ENCODE results near the gene TMPO.
"Not testable (repeated sequence)": the region's sequence is repeated elsewhere in the genome, so short reads cannot be mapped to it uniquely, and the experiment has no call there.

The TMPO gene, protein sequence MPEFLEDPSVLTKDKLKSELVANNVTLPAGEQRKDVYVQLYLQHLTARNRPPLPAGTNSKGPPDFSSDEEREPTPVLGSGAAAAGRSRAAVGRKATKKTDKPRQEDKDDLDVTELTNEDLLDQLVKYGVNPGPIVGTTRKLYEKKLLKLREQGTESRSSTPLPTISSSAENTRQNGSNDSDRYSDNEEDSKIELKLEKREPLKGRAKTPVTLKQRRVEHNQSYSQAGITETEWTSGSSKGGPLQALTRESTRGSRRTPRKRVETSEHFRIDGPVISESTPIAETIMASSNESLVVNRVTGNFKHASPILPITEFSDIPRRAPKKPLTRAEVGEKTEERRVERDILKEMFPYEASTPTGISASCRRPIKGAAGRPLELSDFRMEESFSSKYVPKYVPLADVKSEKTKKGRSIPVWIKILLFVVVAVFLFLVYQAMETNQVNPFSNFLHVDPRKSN

DNA sequence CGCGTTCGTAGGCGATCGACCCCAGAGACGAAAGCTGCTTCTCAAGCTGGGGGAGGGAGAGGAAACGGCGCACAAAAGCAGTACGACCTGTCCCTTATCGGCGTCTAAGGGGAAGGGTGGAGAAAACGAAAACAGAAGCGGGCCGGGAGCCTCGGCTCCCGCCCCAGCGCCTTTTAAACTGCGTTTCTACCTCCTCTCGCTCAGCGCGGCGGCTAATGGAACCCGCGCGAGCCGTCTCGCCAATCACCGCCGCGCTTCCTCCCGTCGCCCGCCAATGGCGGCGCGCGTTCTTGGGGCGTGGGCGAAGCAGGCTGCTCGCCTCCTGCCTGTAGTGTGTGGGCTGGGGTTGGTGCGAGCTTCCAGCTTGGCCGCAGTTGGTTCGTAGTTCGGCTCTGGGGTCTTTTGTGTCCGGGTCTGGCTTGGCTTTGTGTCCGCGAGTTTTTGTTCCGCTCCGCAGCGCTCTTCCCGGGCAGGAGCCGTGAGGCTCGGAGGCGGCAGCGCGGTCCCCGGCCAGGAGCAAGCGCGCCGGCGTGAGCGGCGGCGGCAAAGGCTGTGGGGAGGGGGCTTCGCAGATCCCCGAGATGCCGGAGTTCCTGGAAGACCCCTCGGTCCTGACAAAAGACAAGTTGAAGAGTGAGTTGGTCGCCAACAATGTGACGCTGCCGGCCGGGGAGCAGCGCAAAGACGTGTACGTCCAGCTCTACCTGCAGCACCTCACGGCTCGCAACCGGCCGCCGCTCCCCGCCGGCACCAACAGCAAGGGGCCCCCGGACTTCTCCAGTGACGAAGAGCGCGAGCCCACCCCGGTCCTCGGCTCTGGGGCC lies at the start of gene TMPO:
TMPO (plus strand) TSS at position 304 of the 824 bp plus-strand sequence; CDS start at position 582, 278 bp downstream.
- peak; percentile 84 for DNase-seq (ENCODE audit: low read depth)

DNA sequence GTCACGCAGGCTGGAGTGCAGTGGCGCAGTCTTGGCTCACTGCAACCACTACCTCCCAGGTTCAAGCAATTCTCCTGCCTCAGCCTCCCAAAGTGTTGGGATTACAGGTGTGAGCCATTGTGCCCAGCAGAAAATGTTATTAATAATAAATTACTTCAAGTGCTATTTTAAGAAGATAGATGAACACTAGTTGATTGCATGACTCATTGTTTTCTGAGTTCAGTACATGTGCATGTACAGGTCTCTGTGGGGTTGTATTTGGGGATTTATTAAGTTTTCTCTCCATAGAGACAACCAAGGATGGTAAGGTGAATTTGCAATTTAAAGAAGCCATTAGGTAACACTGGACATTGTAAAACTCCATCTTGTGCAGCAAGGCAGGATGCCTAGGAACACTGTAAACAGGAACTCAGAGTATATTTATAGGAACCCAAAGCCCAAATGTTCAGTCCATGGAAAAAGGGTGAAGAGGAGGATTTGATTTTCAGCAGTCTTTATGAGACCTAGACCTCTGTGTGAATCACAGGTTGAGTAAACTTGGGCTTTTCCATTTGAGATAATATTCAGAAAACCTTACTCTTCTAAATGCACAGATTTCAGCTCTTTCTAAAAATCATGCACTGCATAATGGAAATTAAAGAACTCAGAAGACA lies 49.3 kb upstream of the TMPO start:
- no peak for DNase-seq (ENCODE audit: low read depth)

DNA sequence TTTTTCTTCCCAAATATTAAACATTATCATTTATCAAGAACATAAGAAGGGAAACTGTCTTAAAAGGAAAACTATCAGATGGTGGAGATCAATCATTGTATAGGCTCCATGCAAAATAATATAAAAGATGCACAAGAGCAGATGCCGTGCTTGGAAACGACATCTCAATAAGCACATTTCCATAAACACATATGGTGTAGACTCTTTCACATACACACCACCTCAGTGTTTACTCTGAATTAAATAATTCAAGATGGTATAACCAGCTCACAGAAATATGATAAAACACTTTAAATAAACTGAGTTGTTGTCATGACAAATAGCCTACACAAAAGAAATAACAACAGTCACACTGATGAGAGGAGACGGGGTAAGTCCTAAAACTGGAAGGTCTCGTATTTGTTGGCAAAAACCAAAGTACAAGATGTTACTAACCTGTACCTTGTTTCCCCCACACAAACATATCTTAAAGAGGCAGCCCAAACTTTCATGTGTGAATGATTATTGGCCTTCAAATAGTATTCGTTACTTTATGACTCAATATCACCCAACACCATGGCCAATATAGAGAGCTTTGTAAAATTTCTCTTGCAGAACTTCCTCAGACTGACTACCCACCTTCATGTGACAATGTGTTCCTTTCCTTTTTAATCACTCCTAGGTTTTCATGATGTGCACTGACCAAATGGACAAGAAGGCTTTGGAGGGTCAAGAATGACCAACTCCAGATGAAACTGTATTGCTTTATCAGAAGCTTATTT lies 48.6 kb upstream of the TMPO start:
- no peak for DNase-seq (ENCODE audit: low read depth)

DNA sequence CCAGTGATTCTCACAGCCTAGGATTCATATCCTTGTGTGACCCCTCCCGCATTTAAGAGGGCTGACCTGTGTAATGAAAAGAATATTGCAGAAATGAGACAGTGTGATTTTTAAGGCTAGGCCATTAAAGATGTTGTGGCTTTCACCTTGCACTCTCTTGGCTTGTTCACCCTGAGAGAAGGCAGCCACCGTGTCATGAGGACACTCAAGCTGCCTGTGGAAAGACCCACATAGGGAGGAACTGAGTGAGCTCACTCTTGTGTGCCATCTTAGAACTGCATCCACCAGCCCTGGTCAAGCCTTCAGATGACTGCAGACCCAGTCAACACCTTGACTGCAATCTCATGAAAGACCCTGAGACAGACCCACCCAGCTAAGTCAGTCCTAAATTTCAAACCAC lies 46.3 kb upstream of the TMPO start:
- DNase-seq (ENCODE audit: low read depth), result no peak

DNA sequence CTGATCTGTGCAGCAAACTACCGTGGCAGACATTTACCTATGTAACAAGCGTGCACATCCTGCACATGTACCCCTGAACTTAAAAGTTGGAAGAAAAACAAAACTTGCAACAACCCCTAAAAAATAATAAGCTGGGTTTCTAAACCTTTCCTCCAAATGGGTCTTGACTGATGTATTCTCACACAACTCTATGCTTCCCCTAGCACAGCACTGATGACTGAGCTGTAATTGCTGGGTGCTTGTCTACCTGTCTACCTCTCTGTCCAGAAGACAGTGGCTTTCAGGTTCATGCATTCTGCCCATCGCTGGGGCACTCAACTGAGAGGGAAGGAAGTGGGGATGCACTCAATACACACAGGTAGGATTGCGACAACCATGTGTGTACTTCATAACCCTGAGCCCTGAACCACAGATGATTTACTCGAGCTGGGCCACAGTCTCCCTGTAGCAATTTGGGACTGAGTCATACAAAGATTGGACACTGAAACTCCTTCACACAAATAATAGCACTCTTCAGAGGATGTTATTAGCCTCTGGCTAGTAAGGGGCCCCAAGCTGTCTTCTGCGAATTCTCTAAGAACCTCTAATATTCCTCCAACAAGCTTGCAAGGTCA lies 44.8 kb upstream of the TMPO start:
- no peak for DNase-seq (ENCODE audit: low read depth)

DNA sequence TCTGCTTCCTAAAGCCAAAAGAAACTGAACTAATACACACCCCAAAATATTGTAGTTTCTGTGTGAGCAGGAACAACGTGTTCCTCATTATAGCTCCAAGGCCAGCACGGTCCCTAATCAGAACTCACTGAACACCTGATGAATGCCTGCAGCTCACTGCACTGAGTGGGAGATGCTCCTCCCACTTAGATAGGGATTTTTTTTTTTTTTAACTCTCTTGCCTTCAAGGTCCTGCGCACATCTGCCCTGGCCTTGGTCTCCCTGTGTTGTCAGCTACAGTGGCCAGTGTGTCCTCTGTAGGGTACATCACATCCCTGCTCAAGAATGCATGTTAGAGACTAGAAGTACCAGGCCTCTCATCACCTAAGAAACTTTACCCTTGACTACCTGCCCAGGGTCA lies 44.3 kb upstream of the TMPO start:
- no peak for DNase-seq (ENCODE audit: low read depth)

DNA sequence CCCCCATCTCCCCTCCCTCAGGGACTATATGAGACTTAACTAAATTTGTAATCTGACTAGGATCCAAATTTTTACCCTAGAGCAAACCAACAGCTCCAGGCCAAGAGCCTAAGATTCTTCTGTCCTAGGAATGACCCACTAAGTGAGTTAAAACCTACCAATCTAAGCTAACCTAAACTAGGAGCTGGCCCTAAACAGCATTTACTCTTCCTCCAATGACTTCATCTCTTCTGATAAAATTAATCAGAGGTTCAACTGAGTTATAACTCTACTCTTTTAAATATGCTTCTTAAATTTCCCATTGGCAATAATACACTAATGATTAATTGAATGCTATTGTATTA lies 39.9 kb upstream of the TMPO start:
- no peak for DNase-seq (ENCODE audit: low read depth)

DNA sequence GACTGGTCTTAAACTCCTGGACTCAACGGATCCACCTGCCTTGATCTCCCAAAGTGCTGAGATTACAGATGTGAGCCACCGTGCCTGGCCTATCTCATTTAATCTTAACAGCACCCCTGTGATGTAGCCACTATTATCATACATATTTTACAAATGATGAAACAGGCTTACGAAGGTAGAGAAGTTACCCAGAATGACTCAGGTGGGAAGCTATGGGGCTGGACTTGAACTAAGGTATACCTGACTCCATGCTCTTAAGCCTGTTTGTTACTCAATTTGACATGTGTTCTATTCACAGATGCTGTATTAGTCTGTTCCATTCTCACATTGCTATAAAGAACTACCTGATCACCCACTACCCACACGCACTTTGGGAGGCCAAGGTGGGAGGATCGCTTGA lies 36.8 kb upstream of the TMPO start:
- no peak for DNase-seq (ENCODE audit: low read depth)

DNA sequence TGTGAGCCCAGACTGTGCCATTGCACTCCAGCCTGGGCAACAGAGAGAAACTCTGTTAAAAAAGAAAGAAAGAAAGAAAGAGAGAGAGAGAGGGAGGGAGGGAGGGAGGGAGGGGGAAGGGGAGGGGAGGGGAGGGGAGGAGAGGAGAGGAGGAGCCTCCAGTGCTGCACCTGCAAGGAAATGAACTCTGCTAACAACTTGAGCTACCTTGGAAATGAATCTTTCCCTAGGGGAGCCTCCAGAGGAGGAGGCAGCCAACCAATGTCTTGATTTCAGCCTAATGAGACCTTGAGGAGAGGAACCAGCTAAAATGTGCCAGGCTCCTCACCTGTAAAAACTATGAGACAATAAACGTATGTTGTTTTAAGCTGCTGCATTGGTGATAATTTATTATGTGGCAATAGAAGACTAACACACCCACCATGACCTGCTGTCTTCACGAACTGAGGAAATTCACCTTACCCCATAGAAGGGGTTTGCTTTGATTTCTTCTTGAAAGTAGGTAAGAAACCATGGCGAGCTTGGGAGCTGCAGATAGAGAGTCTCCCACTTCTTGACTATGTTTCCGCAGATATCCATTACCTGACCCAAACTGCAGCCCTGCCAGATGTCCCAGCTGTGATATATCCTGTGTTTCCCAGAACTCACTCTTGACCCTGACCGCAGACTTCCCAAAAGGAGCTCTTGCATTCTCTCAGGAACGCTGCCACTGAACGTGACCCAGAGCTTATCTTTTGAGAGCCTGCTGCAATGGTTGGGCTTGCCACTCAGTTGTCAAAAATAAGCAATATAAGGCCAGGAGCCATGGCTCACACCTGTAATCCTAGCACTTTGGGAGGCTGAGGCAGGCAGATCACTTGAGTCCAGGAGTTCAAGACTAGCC lies 31.5 kb upstream of the TMPO start:
- no peak for DNase-seq (ENCODE audit: low read depth)

DNA sequence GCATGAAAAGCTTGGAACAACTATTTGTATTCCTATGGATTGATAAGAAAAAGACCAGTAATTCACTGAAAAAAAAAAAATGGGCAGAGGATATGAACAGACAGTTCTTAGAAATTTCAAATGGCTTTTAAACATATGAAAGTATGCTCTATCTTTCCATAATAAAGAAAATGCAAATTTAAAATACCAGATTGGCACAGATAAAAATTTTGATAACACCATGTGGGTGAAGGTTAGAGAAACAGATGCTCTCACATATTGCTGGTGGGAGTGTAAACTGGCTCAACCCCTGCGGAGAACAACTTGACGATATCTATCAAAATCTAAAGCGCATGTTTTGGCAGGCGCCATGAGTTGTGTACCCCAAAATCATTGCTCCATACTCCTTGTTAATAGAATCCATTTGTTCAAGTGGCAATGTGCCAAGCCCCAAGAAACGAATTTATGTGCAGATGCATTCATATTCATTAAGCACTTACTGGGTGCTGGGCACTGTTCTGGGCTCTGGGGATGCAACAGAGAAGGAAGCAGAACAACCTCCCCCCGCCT lies 29.5 kb upstream of the TMPO start:
- DNase-seq (ENCODE audit: low read depth), result no peak

DNA sequence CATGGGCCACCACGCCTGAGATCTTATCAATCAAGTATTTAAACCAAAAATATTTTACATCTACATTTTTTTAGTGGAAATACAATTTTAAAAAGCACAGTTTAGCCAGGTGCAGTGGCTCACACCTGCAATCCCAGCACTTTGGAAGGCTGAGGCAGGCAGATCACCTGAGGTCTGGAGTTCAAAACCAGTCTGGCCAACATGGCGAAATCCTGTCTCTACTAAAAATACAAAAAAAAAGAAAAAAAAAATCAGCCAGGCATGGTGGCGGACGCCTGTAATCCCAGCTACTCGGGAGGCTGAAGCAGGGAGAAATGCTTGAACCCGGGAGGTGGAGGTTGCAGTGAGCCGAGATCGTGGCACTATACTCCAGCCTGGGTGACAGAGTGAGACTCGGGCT lies 27.0 kb upstream of the TMPO start:
- not testable (repeated sequence) for DNase-seq (ENCODE audit: low read depth)

DNA sequence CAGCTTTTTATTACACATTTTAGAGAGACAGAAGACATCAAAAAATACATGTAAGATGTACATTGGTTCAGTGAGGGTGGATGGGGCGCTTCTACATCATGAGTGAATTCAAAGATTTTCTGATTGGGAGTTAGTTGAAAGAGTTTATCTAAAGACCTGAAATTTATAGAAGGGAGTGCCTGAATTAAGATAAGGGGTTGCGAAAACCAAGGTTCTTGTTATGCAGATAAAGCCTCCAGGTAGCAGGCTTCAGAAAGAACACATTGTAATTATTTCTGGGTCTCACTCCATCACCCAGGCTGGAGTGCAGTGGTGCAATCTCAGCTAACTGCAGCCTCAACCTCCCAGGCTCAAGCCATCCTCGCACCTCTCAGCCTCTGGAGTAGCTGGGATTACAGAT lies 26.2 kb upstream of the TMPO start:
- no peak for DNase-seq (ENCODE audit: low read depth)

DNA sequence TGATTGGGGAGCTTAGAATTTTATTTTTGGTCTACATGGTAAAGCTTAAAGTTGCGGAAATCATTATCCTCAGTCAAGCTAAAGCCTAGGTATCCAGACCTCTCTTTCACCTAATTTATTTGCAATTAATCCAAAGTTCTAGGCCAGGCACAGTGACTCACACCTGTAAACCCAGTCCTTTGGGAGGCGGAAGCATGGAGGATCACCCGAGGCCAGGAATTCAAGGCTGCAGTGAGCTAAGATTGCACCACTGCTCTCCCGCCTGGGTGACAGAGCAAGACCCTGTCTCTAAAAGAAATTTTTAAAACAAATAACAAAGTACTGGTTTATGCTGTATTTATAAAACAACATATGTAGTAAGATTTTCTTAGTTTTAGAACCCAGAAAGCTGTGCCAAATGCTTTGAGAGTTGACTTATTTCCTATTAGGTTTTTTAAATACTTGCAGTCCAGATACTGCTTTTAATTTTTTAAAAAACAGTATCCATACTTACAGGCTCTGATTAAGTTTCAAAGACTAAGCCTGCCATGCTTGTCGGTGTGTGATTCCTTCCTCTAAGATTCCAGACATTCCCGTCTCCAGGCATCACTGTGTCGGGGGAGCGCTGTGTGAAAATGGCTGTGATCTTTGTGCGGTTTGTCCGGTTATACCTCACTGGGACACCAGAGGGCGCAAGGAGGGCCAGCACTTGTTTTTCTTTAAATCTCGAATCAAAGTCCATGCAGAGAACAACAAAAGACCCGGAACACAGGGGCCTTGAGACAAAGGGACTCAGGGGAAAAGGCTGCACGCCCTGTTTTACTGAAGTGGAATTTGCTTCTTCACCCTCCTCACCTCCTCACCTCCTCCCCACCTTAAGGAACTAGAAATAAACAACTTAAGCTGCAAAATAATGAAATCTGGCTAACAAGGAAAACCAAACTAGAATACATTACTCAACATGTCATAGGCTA lies 24.6 kb upstream of the TMPO start:
- peak; percentile 88 for DNase-seq (ENCODE audit: low read depth)

DNA sequence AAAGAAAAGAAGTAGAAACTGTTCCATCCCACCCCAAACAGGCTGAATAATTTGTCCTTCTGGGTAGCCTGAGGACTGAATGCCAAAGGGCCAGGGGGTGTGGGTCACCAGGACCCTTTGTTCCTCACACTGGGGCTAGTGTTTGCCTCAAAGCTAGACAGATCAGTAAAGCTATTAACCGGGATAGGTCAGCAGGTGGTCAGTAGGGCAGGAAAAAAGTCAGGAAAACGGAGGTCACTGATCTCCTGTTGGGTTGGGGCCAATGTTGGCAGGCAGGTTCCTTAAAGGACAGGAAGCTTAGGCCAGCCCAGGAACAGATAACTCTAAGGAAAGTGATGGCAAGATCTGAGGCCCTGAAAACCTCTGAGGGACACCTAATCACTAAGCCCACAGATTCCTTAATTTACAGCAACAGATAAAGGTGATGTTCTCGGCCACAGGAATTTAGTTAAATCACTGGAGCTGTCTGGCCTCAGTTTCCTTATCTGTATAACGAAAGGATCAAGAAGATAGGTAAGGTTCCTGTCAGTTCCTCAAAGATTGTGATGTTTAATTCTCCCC lies 22.7 kb upstream of the TMPO start:
- DNase-seq (ENCODE audit: low read depth), result no peak

DNA sequence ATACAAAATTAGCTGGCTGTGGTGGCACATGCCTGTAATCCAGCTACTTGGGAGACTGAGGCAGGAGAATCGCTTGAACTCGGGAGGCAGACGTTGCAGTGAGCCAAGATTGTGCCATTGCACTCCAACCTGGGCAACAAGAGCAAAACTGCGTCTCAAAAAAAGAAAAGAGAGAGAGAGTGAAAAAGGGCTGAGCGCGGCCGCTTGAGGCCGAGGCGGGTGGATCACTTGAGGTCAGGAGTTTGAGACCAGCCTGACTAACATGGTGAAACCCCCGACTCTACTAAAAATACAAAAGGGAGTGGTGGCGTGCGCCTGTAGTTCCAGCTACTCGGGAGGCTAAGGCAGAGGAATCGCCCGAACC lies 14.1 kb upstream of the TMPO start:
- not testable (repeated sequence) for DNase-seq (ENCODE audit: low read depth)

DNA sequence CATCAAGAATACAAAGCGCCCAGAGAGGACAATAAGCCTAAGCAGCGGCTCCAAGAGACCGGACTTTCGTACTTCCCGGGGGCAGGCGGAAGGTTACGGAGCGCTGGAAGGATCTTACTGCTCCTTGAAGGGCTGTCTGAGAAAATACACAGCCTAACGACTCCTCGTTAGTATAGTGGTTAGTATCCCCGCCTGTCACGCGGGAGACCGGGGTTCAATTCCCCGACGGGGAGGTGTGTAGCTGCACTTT lies 12.1 kb upstream of the TMPO start:
- DNase-seq (ENCODE audit: low read depth), result peak; percentile 95

DNA sequence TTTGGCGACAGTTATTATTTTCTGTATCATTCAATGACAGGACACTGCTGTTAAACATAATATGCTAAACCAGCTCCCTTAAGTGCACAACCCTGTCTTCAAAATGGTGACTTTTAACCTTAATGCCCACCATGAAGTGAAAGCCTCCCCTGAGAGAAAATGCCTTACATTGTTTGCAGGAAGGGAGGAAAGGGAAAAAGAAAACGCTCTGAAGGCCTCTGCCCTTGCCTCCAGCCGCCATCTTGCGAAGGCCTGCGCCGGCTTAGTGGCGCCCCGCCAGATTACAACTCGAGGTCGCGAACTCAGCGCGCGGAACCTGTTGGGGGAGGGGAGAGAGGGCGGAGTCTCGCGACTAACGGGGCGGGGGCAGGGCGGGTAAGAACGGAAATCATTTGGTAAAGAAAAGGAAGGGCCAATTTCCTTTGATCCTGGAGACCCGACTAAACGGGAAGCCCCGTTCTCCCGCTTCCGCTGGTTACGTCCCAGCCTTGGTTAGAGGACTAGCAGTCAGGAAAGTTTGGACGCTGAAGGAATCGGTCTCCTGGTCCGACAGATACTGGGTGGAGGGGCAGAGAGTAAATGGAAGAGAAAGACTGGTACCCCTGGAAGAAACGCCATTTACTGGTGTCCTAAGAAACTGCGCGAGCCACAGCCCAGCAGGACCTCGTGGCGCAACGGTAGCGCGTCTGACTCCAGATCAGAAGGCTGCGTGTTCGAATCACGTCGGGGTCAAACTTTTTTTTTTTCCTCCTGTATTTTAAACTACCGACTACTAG lies 11.6 kb upstream of the TMPO start:
- peak; percentile 90 for DNase-seq (ENCODE audit: low read depth)

DNA sequence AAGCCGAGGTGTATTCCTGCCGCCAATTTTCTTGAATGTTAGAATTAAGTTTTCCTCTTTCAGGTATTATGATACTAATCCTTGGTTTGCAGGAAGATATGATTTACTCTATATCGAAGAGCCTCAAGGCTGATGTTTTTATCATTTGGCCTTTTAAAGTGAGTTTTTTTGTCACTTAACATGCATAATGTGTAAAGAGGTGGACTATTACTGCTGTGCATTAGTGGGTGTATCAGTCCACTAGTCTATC lies 11.1 kb upstream of the TMPO start:
- DNase-seq (ENCODE audit: low read depth), result no peak

DNA sequence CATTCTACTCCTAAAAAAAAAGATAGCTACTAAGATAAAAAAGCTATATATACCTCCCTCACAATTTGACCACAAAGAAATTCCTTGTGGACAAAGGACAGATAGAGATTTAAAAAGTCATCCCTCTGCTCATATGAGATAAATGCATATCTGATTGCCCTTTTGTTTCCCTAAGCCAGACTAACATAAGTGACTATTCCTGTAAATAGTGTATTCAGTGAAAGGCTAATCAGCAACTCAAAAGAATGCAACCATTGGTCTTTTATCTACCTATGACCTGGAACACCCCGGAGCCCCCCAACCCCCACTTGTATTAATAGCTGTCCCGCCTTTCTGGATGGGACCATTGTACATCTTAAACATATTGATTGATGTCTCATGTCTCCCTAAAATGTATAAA lies 6.3 kb upstream of the TMPO start:
- no peak for DNase-seq (ENCODE audit: low read depth)
